ENCODE data around the gene C1orf116.

The C1orf116 gene

GRCh38 chr1:207032528-207033017, at the start of gene C1orf116:
Gene C1orf116 (minus strand): TSS chr1:207032756. CDS start chr1:207027598, 5,158 bp downstream.
- no peak for DNase-seq

GRCh38 chr1:207081806-207082205, 49.2 kb upstream of the C1orf116 start:
- no peak for DNase-seq

- no peak for DNase-seq
Measured at GRCh38 chr1:207081088-207081487, 48.5 kb upstream of the C1orf116 start.

- DNase-seq = no peak
Measured at GRCh38 chr1:207079706-207080241, 47.2 kb upstream of the C1orf116 start.

GRCh38 chr1:207078578-207079132, 46.1 kb upstream of the C1orf116 start:
- DNase-seq = no peak

- DNase-seq = peak; percentile 56
Measured at GRCh38 chr1:207077470-207078377, 45.2 kb upstream of the C1orf116 start.

- DNase-seq = no peak
Measured at GRCh38 chr1:207077012-207077411, 44.5 kb upstream of the C1orf116 start.

GRCh38 chr1:207076181-207076955, 43.8 kb upstream of the C1orf116 start:
- no peak for DNase-seq

GRCh38 chr1:207073906-207074820, 41.6 kb upstream of the C1orf116 start:
- no peak for DNase-seq

GRCh38 chr1:207072233-207072632, 39.7 kb upstream of the C1orf116 start:
- no peak for DNase-seq

GRCh38 chr1:207071426-207071825, 38.9 kb upstream of the C1orf116 start:
- DNase-seq = no peak

- no peak for DNase-seq
Measured at GRCh38 chr1:207070811-207071210, 38.3 kb upstream of the C1orf116 start.

- no peak for DNase-seq
Measured at GRCh38 chr1:207069858-207070506, 37.4 kb upstream of the C1orf116 start.

- DNase-seq = peak; percentile 25
Measured at GRCh38 chr1:207069061-207069460, 36.5 kb upstream of the C1orf116 start.

GRCh38 chr1:207067665-207068064, 35.1 kb upstream of the C1orf116 start:
- DNase-seq = no peak

GRCh38 chr1:207067185-207067584, 34.6 kb upstream of the C1orf116 start:
- no peak for DNase-seq

- no peak for DNase-seq
Measured at GRCh38 chr1:207064561-207064960, 32.0 kb upstream of the C1orf116 start.

GRCh38 chr1:207063014-207063413, 30.5 kb upstream of the C1orf116 start:
- no peak for DNase-seq

- DNase-seq = no peak
Measured at GRCh38 chr1:207062058-207062457, 29.5 kb upstream of the C1orf116 start.

- no peak for DNase-seq
Measured at GRCh38 chr1:207060596-207060995, 28.0 kb upstream of the C1orf116 start.

- DNase-seq = no peak
Measured at GRCh38 chr1:207059881-207060280, 27.3 kb upstream of the C1orf116 start.

All from CD4-positive, alpha-beta T cell treated with Interferon gamma for 1 hour (primary cell).